PC-3 (cell line): ENCODE measurements around the gene EIF4A3. TPM values are rescaled to one million over a fixed set of nuclear protein-coding genes. Genes with fewer than 3 reads are reported as not detected.

Source experiments
- ATAC-seq: fragments of 200-7000 bp; cut with Tn5 transposase; 2 replicates; pipeline ENCODE4 v1.9.1; 2020; ENCODE audit warnings: mild to moderate bottlenecking, moderate library complexity
- BruUV-seq: library from RNA; stranded (reverse); fragments of 400-500 nt; replicated peaks from 2 replicates; lab custom pipeline; 2021; lab: Mats Ljungman, UMichigan
- CTCF ChIA-PET: fragments of 300-600 bp; sonication (Branson Sonifier 250); formaldehyde crosslinking; loops from one replicate; lab custom pipeline; 2022; ENCODE audit warnings: antibody characterized with exemption; lab: Charles Lee
- POLR2A ChIA-PET: fragments of 300-600 bp; sonication (Branson Sonifier 250); formaldehyde crosslinking; loops from one replicate; lab custom pipeline; 2022; ENCODE audit warnings: antibody characterized with exemption; ENCODE audit not compliant: unreplicated experiment; lab: Charles Lee
- DNase-seq: peaks from one replicate; pipeline ENCODE4 v3.0.0-alpha.2; 2015
- H2AFZ ChIP-seq: fragments of 300-600 bp; sonication (generic); 2 replicates; pipeline ENCODE4 v1.6.0; 2016; ENCODE audit warnings: antibody characterized with exemption, low read length
- H3F3A ChIP-seq: fragments of 300-600 bp; sonication (generic); one replicate; pipeline ENCODE4 v1.6.0; 2017; ENCODE audit warnings: antibody characterized with exemption, low read length, control low read depth, mild to moderate bottlenecking; ENCODE audit not compliant: unreplicated experiment
- H3K27ac ChIP-seq: fragments of 300-600 bp; sonication (generic); 2 replicates; pipeline ENCODE4 v1.5.1; 2016; ENCODE audit warnings: mild to moderate bottlenecking, low read length
- H3K27me3 ChIP-seq: fragments of 300-600 bp; sonication (generic); 2 replicates; pipeline ENCODE4 v1.6.1; 2016; ENCODE audit warnings: low read length, mixed read lengths
- H3K36me3 ChIP-seq: fragments of 300-600 bp; sonication (generic); 2 replicates; pipeline ENCODE4 v1.6.1; 2016; ENCODE audit warnings: low read depth, mixed run types, low read length, mixed read lengths
- H3K4me1 ChIP-seq: fragments of 300-600 bp; sonication (generic); 2 replicates; pipeline ENCODE4 v1.5.1; 2016; ENCODE audit warnings: low read length; ENCODE audit not compliant: insufficient read depth
- H3K4me2 ChIP-seq: fragments of 300-600 bp; sonication (generic); 2 replicates; pipeline ENCODE4 v1.6.0; 2016; ENCODE audit warnings: low read length
- H3K4me3 ChIP-seq: fragments of 300-600 bp; sonication (generic); 2 replicates; pipeline ENCODE4 v1.5.1; 2016; ENCODE audit warnings: mild to moderate bottlenecking, low read length, mixed read lengths
- H3K79me2 ChIP-seq: fragments of 300-600 bp; sonication (generic); 2 replicates; pipeline ENCODE4 v1.6.1; 2017; ENCODE audit warnings: low read length, mixed read lengths
- H3K9ac ChIP-seq: fragments of 300-600 bp; sonication (generic); 2 replicates; pipeline ENCODE4 v1.6.0; 2016; ENCODE audit warnings: mild to moderate bottlenecking, low read length
- H3K9me2 ChIP-seq: fragments of 300-600 bp; sonication (generic); replicated peaks from 2 replicates; pipeline ENCODE4 v1.6.1; 2016; ENCODE audit warnings: mixed run types, low read length, mixed read lengths
- H3K9me3 ChIP-seq: fragments of 300-600 bp; sonication (generic); 2 replicates; pipeline ENCODE4 v1.6.1; 2016; ENCODE audit warnings: low read length, mixed read lengths
- H4K20me1 ChIP-seq: fragments of 300-600 bp; sonication (generic); 2 replicates; pipeline ENCODE4 v1.6.1; 2016; ENCODE audit warnings: low read length, mixed read lengths
- CTCF ChIP-seq: fragments of 300-600 bp; sonication (generic); conservative IDR thresholded peaks from 2 replicates; pipeline ENCODE4 v1.5.1; 2017; ENCODE audit warnings: antibody characterized with exemption, low read depth, mild to moderate bottlenecking, low read length
- EZH2 ChIP-seq: fragments of 300-600 bp; sonication (generic); IDR thresholded peaks from one replicate; pipeline ENCODE4 v1.6.1; 2017; ENCODE audit warnings: antibody characterized with exemption, mild to moderate bottlenecking, low read length; ENCODE audit not compliant: unreplicated experiment
- EZH2phosphoT487 ChIP-seq: fragments of 300-600 bp; sonication (generic); IDR thresholded peaks from 2 replicates; pipeline ENCODE4 v1.6.1; 2018; ENCODE audit warnings: mild to moderate bottlenecking, antibody characterized with exemption, low read length, borderline replicate concordance
- intact Hi-C: fragments of 100-400 bp; cut with micrococcal nuclease; formaldehyde crosslinking; loops from 2 replicates; pipeline ENCODE4 v1.9.0; 2023
- total RNA-seq: library from RNA; depleted of rRNA; stranded (reverse); fragments of >200 nt; gene quantifications from 2 replicates; pipeline ENCODE4 v1.2.3, GENCODE V29; 2014

The EIF4A3 gene
- total RNA-seq, 1 experiment from 2014 or later = 167 TPM

GRCh38 chr17:80122026-80122575, 24.8 kb downstream of the EIF4A3 start:
- DNase-seq (no peak), ATAC-seq (no peak)
- BruUV-seq = no TSS peak
- Histone ChIP-seq H4K20me1 (no peaks in the 10 kb centered on the region), H3K27me3 (no peaks in the 10 kb centered on the region), H2AFZ (no peak overlapping the region), H3K9me2 (no peaks in the 10 kb centered on the region), H3K4me3 (no peak overlapping the region), H3K9ac (no peak overlapping the region), H3K4me2 (no peak overlapping the region), H3K79me2 (no peaks in the 10 kb centered on the region), H3K36me3 (no peaks in the 10 kb centered on the region), H3K27ac (no peak overlapping the region), H3K9me3 (no peaks in the 10 kb centered on the region), H3F3A (no peaks in the 10 kb centered on the region), H3K4me1 (peaks cover 6% of the 10 kb centered on the region; the same call in 1 of the 2 replicates)
- intact Hi-C loops = no loop called here
- TF ChIP-seq EZH2 = no peak
- TF ChIP-seq EZH2phosphoT487 = no peak
- no peak for TF ChIP-seq CTCF
- POLR2A ChIA-PET = no interaction called here
- CTCF ChIA-PET = no interaction called here

GRCh38 chr17:80119839-80120238, 27.1 kb downstream of the EIF4A3 start:
- Histone ChIP-seq H3K9ac (no peak overlapping the region), H4K20me1 (no peaks in the 10 kb centered on the region), H3K27ac (no peak overlapping the region), H3K4me1 (peaks cover 6% of the 10 kb centered on the region; the same call in 1 of the 2 replicates), H3K36me3 (no peaks in the 10 kb centered on the region), H3K9me2 (no peaks in the 10 kb centered on the region), H3K4me3 (no peak overlapping the region), H3K79me2 (no peaks in the 10 kb centered on the region), H3K9me3 (no peaks in the 10 kb centered on the region), H3K4me2 (no peak overlapping the region), H3F3A (no peaks in the 10 kb centered on the region), H2AFZ (no peak overlapping the region), H3K27me3 (no peaks in the 10 kb centered on the region)
- ChIA-PET POLR2A (no interaction called here), CTCF (no interaction called here)
- no peak for DNase-seq
- BruUV-seq = no TSS peak
- no peak for TF ChIP-seq CTCF
- no peak for TF ChIP-seq EZH2
- TF ChIP-seq EZH2phosphoT487 = no peak
- no peak for ATAC-seq
- intact Hi-C loops = no loop called here

DNA sequence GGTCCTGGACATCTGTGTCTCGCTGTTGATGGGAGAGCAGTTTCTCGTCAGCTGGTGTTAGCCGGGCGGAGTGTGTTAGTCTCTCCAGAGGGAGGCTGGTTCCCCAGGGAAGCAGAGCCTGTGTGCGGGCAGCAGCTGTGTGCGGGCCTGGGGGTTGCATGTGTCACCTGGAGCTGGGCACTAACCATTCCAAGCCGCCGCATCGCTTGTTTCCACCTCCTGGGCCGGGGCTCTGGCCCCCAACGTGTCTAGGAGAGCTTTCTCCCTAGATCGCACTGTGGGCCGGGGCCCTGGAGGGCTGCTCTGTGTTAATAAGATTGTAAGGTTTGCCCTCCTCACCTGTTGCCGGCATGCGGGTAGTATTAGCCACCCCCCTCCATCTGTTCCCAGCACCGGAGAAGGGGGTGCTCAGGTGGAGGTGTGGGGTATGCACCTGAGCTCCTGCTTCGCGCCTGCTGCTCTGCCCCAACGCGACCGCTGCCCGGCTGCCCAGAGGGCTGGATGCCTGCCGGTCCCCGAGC, 27.6 kb downstream of the EIF4A3 start:
- POLR2A ChIA-PET = no interaction called here
- no peaks in the 10 kb centered on the region for H3K27me3 ChIP-seq

More for the DNA sequence above, 27.6 kb downstream of the EIF4A3 start:
- no peak overlapping the region for H3K4me2 ChIP-seq
- no peaks in the 10 kb centered on the region for H3K9me3 ChIP-seq
- no peaks in the 10 kb centered on the region for H3F3A ChIP-seq
- TF ChIP-seq CTCF (no peak), EZH2 (no peak), EZH2phosphoT487 (no peak)
- ATAC-seq = no peak
- no peaks in the 10 kb centered on the region for H4K20me1 ChIP-seq
- H3K9me2 ChIP-seq = no peaks in the 10 kb centered on the region
- intact Hi-C loops = no loop called here
- H3K36me3 ChIP-seq = no peaks in the 10 kb centered on the region
- H3K4me1 ChIP-seq = peaks cover 6% of the 10 kb centered on the region; the same call in 1 of the 2 replicates
- no peak overlapping the region for H3K27ac ChIP-seq
- CTCF ChIA-PET = no interaction called here
- H3K4me3 ChIP-seq = no peak overlapping the region
- BruUV-seq = TSS peak; percentile 70
- no peaks in the 10 kb centered on the region for H3K79me2 ChIP-seq
- H3K9ac ChIP-seq = no peak overlapping the region
- no peak overlapping the region for H2AFZ ChIP-seq
- no peak for DNase-seq
